GM12878 (cell line): Measurements from ENCODE around the gene TMEM151A. TPM values are rescaled to one million over a fixed set of nuclear protein-coding genes. Genes with fewer than 3 reads are reported as not detected.

Experiments
- ATAC-seq: fragments of 200-7000 bp; cut with Tn5 transposase; 3 replicates; pipeline ENCODE4 v1.9.1; 2020; ENCODE audit warnings: mild to moderate bottlenecking, moderate library complexity
- BruUV-seq: library from RNA; stranded (reverse); fragments of 400-500 nt; replicated peaks from 2 replicates; lab custom pipeline; 2021; lab: Mats Ljungman, UMichigan
- CTCF ChIA-PET: fragments of 300-600 bp; sonication (Branson Sonifier 250); formaldehyde crosslinking; extraction: SDS; loops from one replicate; lab custom pipeline; 2021; ENCODE audit warnings: inconsistent platforms; lab: Yijun Ruan, JAX
- POLR2A ChIA-PET: fragments of 350-600 bp; formaldehyde crosslinking; extraction: SDS; loops from one replicate; lab custom pipeline; 2021; ENCODE audit warnings: inconsistent platforms; lab: Charles Lee
- RAD21 ChIA-PET: fragments of 300-600 bp; sonication (Branson Sonifier 250); formaldehyde crosslinking; loops from one replicate; lab custom pipeline; 2023; ENCODE audit warnings: antibody characterized with exemption; ENCODE audit not compliant: unreplicated experiment; lab: Charles Lee
- SMC1A ChIA-PET: fragments of 300-600 bp; sonication (Branson Sonifier 250); formaldehyde crosslinking; loops from one replicate; lab custom pipeline; 2023; ENCODE audit not compliant: unreplicated experiment, uncharacterized antibody; lab: Charles Lee
- DNase-seq: peaks from one replicate; pipeline ENCODE4 v3.0.0-alpha.2; 2011; ENCODE audit warnings: low read depth, low spot score
- FAIRE-seq: peaks from 3 replicates; lab custom pipeline; 2011; peaks lifted over from hg19 to GRCh38; lab: Jason Lieb, UNC
- H2AFZ ChIP-seq: 2 replicates; pipeline ENCODE4 v1.6.0; 2011; ENCODE audit warnings: low read depth, low read length, control low read depth; ENCODE audit not compliant: control insufficient read depth
- H3K27ac ChIP-seq: 2 replicates; pipeline ENCODE4 v1.5.1; 2011; ENCODE audit warnings: control low read depth; ENCODE audit not compliant: control insufficient read depth, insufficient read depth
- H3K27me3 ChIP-seq, 2 experiments: replicated peaks in 1 of 2; 2 replicates each; pipeline versions ENCODE4 v1.6.0 to v1.6.1; 2011; ENCODE audit warnings: low read length in 1 of 2; ENCODE audit not compliant: control insufficient read depth in 2 of 2, insufficient read depth in 2 of 2
- H3K36me3 ChIP-seq, 2 experiments: 2 replicates each; pipeline ENCODE4 v1.5.1; 2011; ENCODE audit warnings: low read length in 1 of 2; ENCODE audit not compliant: control insufficient read depth in 2 of 2, insufficient read depth in 2 of 2
- H3K4me1 ChIP-seq: 2 replicates; pipeline ENCODE4 v1.6.1; 2011; ENCODE audit warnings: mild to moderate bottlenecking, low read length, moderate library complexity, mixed read lengths; ENCODE audit not compliant: control insufficient read depth, insufficient read depth
- H3K4me2 ChIP-seq: 2 replicates; pipeline ENCODE4 v1.6.0; 2011; ENCODE audit warnings: control low read depth; ENCODE audit not compliant: control insufficient read depth, insufficient read depth
- H3K4me3 ChIP-seq: fragments of 200-600 bp; sonication (generic); 2 replicates; pipeline ENCODE4 v1.5.1; 2016
- H3K79me2 ChIP-seq: 2 replicates; pipeline ENCODE4 v1.6.0; 2011; ENCODE audit warnings: low read length; ENCODE audit not compliant: control insufficient read depth, insufficient read depth
- H3K9ac ChIP-seq: 2 replicates; pipeline ENCODE4 v1.8.0; 2011; ENCODE audit warnings: low read length, control low read depth, mixed read lengths; ENCODE audit not compliant: control insufficient read depth, insufficient read depth
- H3K9me3 ChIP-seq: replicated peaks from 3 replicates; pipeline ENCODE4 v1.5.1; 2011; ENCODE audit warnings: mild to moderate bottlenecking, low read length; ENCODE audit not compliant: control insufficient read depth, insufficient read depth
- H4K20me1 ChIP-seq: 2 replicates; pipeline ENCODE4 v1.6.0; 2011; ENCODE audit not compliant: control insufficient read depth, insufficient read depth
- BCL11A ChIP-seq: IDR thresholded peaks from 2 replicates; pipeline ENCODE4 v1.6.1; 2011; ENCODE audit warnings: low read depth, low read length
- LARP7 ChIP-seq: fragments of 450-650 bp; IDR thresholded peaks from 2 replicates; pipeline ENCODE4 v1.6.1; 2017; ENCODE audit warnings: mild to moderate bottlenecking
- MEF2B ChIP-seq: fragments of 450-650 bp; IDR thresholded peaks from 2 replicates; pipeline ENCODE4 v1.6.1; 2018; ENCODE audit warnings: mild to moderate bottlenecking, moderate library complexity; ENCODE audit not compliant: partially characterized antibody, poor library complexity, severe bottlenecking
- MYB ChIP-seq: fragments of 150-350 bp; IDR thresholded peaks from 2 replicates; pipeline ENCODE4 v1.6.1; 2014; ENCODE audit warnings: mild to moderate bottlenecking, low read depth, low read length, borderline replicate concordance
- PAX5 ChIP-seq: IDR thresholded peaks from 2 replicates; pipeline ENCODE4 v1.6.1; 2011; ENCODE audit warnings: low read depth, low read length, borderline replicate concordance
- RFX5 ChIP-seq: IDR thresholded peaks from 2 replicates; pipeline ENCODE4 v1.6.1; 2011; ENCODE audit warnings: low read depth, low read length, improper control_type of control experiment
- ZBED1 ChIP-seq: IDR thresholded peaks from 2 replicates; pipeline ENCODE4 v1.6.1; 2016; ENCODE audit warnings: borderline replicate concordance
- ZNF24 ChIP-seq: fragments of 450-650 bp; IDR thresholded peaks from 2 replicates; pipeline ENCODE4 v1.6.1; 2017; ENCODE audit warnings: antibody characterized with exemption, mild to moderate bottlenecking
- WGBS: methylation state at CpG from one replicate; pipeline ENCODE4 v1.1.6; 2016; ENCODE audit warnings: low lambda C conversion rate; ENCODE audit not compliant: insufficient replicate concordance, insufficient coverage; ENCODE audit errors: missing lambda C conversion rate; 5-methylcytosine and 5-hydroxymethylcytosine counted together
- in situ Hi-C: fragments of 300-500 bp; cut with MboI; formaldehyde crosslinking; loops from 9 replicates; pipeline ENCODE4 v1.14.3; 2018; ENCODE audit warnings: mixed read lengths
- intact Hi-C: fragments of 100-400 bp; cut with micrococcal nuclease; formaldehyde crosslinking; loops from one replicate; pipeline ENCODE4 v1.14.2; 2022; ENCODE audit not compliant: unreplicated experiment
- polyA plus RNA-seq, 11 experiments: library from polyadenylated mRNA; depleted of rRNA in 4 of 11; unstranded in 6 of 11; stranded (reverse) in 5 of 11; fragments of >200 nt; fragmentation: Nextera tagmentation in 4 of 11; fragmentation: Illumina TruSeq in 1 of 11; extraction: Ambion mirVana in 4 of 11; extraction: Trizol in 1 of 11; gene quantifications; 1 replicate in 1 of 11; 2 replicates in 10 of 11; pipeline versions ENCODE4 v1.2.1 to v1.2.3, GENCODE V29; 2011 to 2016; ENCODE audit warnings: inconsistent platforms in 2 of 11, missing spikeins in 2 of 11, low read depth in 1 of 11
- total RNA-seq, 4 experiments: library from RNA; depleted of rRNA in 3 of 4; stranded (reverse); fragments of >200 nt in 3 of 4; fragmentation: Illumina TruSeq in 1 of 4; extraction: Trizol in 1 of 4; gene quantifications; 2 replicates each; pipeline versions ENCODE4 v1.2.1 to v1.2.3, GENCODE V29; 2013 to 2021
- TF ChIP-seq, protein P1 (sequence below): IDR thresholded peaks from 2 replicates; pipeline ENCODE4 v1.6.1; 2011; ENCODE audit warnings: mild to moderate bottlenecking, low read depth, low read length, moderate library complexity; ENCODE audit not compliant: insufficient replicate concordance

Gene TMEM151A
- total and polyA plus RNA-seq, 10 of the 15 experiments (the other 5 are each of a cell fraction or from before 2014, with no cell fraction given) = not detected

GRCh38 chr11:66284526-66285078, 7.1 kb upstream of the TMEM151A start:
- no peak for FAIRE-seq
- Histone ChIP-seq H3K4me3 (no peak overlapping the region), H2AFZ (no peak overlapping the region), H4K20me1 (no peaks in the 10 kb centered on the region; the same call in none of the 2 replicates), H3K9ac (no peak overlapping the region), H3K36me3 (no peaks in the 10 kb centered on the region; a peak in 1 of 4 replicates), H3K4me2 (no peak overlapping the region), H3K9me3 (no peaks in the 10 kb centered on the region), H3K79me2 (peaks cover 12% of the 10 kb centered on the region), H3K27ac (no peak overlapping the region), H3K27me3 (no peaks in the 10 kb centered on the region), H3K4me1 (peaks cover 13% of the 10 kb centered on the region)
- SMC1A ChIA-PET = no interaction called here
- RAD21 ChIA-PET = interaction anchor here (1.1 kb wide), 1 partner anchor 87 kb away, joined by 3 read pairs; no protein-coding TSS in a partner anchor
- CTCF ChIA-PET = interaction anchor here (0.9 to 2.2 kb wide), 5 partner anchors 13 to 63 kb away, joined by 3 to 9 read pairs (median 3); no protein-coding TSS in a partner anchor
- DNase-seq = no peak
- in situ Hi-C loops = no loop called here
- intact Hi-C loops = no loop called here
- no peak for TF ChIP-seq LARP7
- no peak for TF ChIP-seq RFX5
- no peak for TF ChIP-seq BCL11A
- TF ChIP-seq MYB = no peak
- TF ChIP-seq ZNF24 = no peak
- TF ChIP-seq ZBED1 = no peak
- TF ChIP-seq, protein P1, sequence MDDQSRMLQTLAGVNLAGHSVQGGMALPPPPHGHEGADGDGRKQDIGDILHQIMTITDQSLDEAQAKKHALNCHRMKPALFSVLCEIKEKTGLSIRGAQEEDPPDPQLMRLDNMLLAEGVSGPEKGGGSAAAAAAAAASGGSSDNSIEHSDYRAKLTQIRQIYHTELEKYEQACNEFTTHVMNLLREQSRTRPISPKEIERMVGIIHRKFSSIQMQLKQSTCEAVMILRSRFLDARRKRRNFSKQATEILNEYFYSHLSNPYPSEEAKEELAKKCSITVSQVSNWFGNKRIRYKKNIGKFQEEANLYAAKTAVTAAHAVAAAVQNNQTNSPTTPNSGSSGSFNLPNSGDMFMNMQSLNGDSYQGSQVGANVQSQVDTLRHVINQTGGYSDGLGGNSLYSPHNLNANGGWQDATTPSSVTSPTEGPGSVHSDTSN = no peak
- TF ChIP-seq MEF2B = no peak
- TF ChIP-seq PAX5 = no peak
- POLR2A ChIA-PET = interaction anchor here (1.6 kb wide), 1 partner anchor 25 kb away, joined by 6 read pairs; no protein-coding TSS in a partner anchor
- WGBS = 92% methylated on average over 15 of the region's 16 CpGs
- no peak for ATAC-seq
- no TSS peak for BruUV-seq
